ENCODE results near the gene AQP12B. TPM values are rescaled to one million over a fixed set of nuclear protein-coding genes. Genes with fewer than 3 reads are reported as not detected.

The AQP12B gene
- total RNA-seq, 1 donor: not detected

GRCh38 chr2:240635998-240636547 is 46.6 kb downstream of the AQP12B start:
- H3K4me3 ChIP-seq (ENCODE audit: insufficient read depth, low read length): no peak overlapping the region
- peaks cover 3% of the 10 kb centered on the region for H3K9me3 ChIP-seq (ENCODE audit: low read depth, low read length)
- no peak overlapping the region for H2AFZ ChIP-seq (ENCODE audit: low read length)
- H3K27me3 ChIP-seq (ENCODE audit: insufficient read depth, low read length): peaks cover 11% of the 10 kb centered on the region
- no peaks in the 10 kb centered on the region for H3K36me3 ChIP-seq (ENCODE audit: insufficient read depth, low read length)
- no peaks in the 10 kb centered on the region for H4K20me1 ChIP-seq (ENCODE audit: insufficient read depth, low read length)
- no peak for TF ChIP-seq CTCF (IDR thresholded peaks at IDR 0.05; ENCODE audit: extremely low read depth, low read depth, low read length)
- H3K27ac ChIP-seq (ENCODE audit: low read depth, low read length): no peak overlapping the region
- H3K4me1 ChIP-seq (ENCODE audit: insufficient read depth, low read length): no peaks in the 10 kb centered on the region
- H3K79me2 ChIP-seq (ENCODE audit: insufficient read depth, low read length): no peaks in the 10 kb centered on the region
- H3K4me2 ChIP-seq (ENCODE audit: insufficient read depth, low read length): no peak overlapping the region
- peak; percentile 38 for DNase-seq (ENCODE audit: insufficient read length, low spot score, missing footprints)

GRCh38 chr2:240635121-240635997 is 47.3 kb downstream of the AQP12B start:
- H4K20me1 ChIP-seq (ENCODE audit: insufficient read depth, low read length): no peaks in the 10 kb centered on the region
- no peak overlapping the region for H2AFZ ChIP-seq (ENCODE audit: low read length)
- peaks cover 3% of the 10 kb centered on the region for H3K9me3 ChIP-seq (ENCODE audit: low read depth, low read length)
- peak; percentile 82 for DNase-seq (ENCODE audit: insufficient read length, low spot score, missing footprints)
- no peaks in the 10 kb centered on the region for H3K79me2 ChIP-seq (ENCODE audit: insufficient read depth, low read length)
- no peak overlapping the region for H3K4me2 ChIP-seq (ENCODE audit: insufficient read depth, low read length)
- H3K4me1 ChIP-seq (ENCODE audit: insufficient read depth, low read length): no peaks in the 10 kb centered on the region
- TF ChIP-seq CTCF (IDR thresholded peaks at IDR 0.05; ENCODE audit: extremely low read depth, low read depth, low read length): no peak
- no peak overlapping the region for H3K4me3 ChIP-seq (ENCODE audit: insufficient read depth, low read length)
- no peak overlapping the region for H3K27ac ChIP-seq (ENCODE audit: low read depth, low read length)
- peaks cover 11% of the 10 kb centered on the region for H3K27me3 ChIP-seq (ENCODE audit: insufficient read depth, low read length)
- H3K36me3 ChIP-seq (ENCODE audit: insufficient read depth, low read length): no peaks in the 10 kb centered on the region

GRCh38 chr2:240632306-240632721 is 50.4 kb downstream of the AQP12B start:
- H3K4me3 ChIP-seq (ENCODE audit: insufficient read depth, low read length): no peak overlapping the region
- no peak overlapping the region for H3K27ac ChIP-seq (ENCODE audit: low read depth, low read length)
- no peak for TF ChIP-seq CTCF (IDR thresholded peaks at IDR 0.05; ENCODE audit: extremely low read depth, low read depth, low read length)
- no peak overlapping the region for H2AFZ ChIP-seq (ENCODE audit: low read length)
- no peaks in the 10 kb centered on the region for H3K27me3 ChIP-seq (ENCODE audit: insufficient read depth, low read length)
- H4K20me1 ChIP-seq (ENCODE audit: insufficient read depth, low read length): no peaks in the 10 kb centered on the region
- H3K79me2 ChIP-seq (ENCODE audit: insufficient read depth, low read length): no peaks in the 10 kb centered on the region
- H3K4me2 ChIP-seq (ENCODE audit: insufficient read depth, low read length): no peak overlapping the region
- peaks cover 3% of the 10 kb centered on the region for H3K9me3 ChIP-seq (ENCODE audit: low read depth, low read length)
- H3K36me3 ChIP-seq (ENCODE audit: insufficient read depth, low read length): no peaks in the 10 kb centered on the region
- DNase-seq (ENCODE audit: insufficient read length, low spot score, missing footprints): peak; percentile 86
- H3K4me1 ChIP-seq (ENCODE audit: insufficient read depth, low read length): no peaks in the 10 kb centered on the region

All from osteoblast (primary cell).